Right hindlimb (tissue), 1 donor: ENCODE results near the gene SAMD14.

Experiments used
- DNase-seq: peaks from one replicate; pipeline ENCODE4 v3.0.0-alpha.2; 2018

Gene SAMD14

DNA sequence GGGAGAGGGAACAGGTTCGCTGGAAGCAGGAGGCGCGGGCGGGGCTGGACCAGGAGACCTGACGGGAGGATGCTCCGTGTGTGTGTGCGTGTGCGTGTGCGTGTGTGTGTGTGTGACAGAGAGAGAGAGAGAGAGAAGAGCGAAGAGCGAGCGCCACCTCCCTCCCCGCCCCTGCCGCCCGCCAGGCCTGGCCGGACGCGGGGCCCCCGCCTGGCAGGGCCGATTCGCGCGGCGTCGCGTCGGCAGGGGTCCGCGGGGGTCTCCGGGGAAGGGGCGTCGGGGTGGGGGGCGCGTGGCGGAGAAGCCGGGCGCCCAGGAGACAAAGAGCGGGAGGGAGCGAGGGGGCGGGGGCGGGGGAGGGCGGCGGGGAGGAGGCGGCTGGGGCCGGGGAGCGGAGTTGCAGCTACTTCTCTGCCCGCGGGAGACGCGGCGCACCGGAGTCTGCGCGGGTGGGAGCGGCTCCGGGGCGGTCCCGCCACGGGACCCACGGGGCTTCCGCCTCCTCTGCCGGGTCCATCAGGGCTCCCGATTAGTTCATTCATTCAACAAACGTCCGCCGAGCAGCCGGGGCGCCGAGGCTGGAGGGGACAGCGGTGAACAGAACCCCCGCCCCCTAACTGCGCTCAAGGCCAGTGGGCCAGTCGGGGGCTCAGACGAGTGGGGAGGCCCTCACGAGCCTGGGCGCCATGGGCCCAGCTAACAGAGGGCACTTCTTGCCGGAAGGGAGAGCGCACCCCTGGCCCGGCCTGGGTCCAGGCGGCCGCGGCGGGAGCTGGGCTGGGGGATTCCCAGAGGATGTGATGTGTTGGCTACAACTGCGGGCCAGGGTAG, at the start of gene SAMD14:
SAMD14 (minus strand) TSS at position 433 of the 831 bp plus-strand sequence. CDS start 5,201 bp downstream, outside the sequence.
- DNase-seq, result peak; percentile 70

DNA sequence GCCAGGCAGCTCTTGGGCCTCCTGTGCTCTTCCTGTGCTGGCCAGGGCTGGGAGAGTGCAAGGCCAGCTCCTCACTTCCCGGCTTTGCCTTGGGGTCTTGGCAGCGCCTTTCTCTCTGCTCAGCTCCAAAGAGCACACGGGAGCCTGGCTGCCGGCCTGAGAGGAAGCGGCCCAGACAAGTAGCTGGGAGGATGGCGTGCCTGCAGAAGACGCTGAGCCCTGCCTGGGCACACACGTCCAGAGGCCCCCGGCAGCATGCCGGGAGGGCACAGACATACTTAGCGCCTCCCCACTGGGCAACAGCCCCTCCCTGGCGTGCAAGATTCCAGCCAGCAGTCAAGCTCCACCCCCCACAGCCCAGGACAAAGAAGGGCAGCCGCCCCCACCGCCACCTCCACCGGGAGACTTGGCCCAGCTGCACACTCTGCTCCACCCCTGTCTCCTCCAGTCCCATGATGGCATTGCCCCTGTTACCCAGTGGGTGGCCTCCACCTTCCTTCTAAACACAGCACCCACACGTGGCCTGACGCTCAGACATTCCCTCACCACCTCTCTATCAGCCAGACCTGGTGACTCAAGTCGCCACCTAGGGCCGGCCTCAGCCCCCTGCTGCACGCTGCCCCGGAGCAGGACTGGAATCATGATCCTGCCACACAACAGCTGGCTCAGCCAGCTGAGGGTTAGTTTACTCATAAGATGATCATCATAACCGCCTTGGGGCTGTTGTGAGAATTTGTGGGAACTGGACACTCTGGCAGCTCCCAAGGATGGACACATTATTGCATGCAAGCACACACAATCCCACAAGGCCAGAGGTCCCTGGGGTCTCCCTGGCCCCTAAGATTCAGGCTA, 48.2 kb upstream of the SAMD14 start:
- peak; percentile 90 for DNase-seq

DNA sequence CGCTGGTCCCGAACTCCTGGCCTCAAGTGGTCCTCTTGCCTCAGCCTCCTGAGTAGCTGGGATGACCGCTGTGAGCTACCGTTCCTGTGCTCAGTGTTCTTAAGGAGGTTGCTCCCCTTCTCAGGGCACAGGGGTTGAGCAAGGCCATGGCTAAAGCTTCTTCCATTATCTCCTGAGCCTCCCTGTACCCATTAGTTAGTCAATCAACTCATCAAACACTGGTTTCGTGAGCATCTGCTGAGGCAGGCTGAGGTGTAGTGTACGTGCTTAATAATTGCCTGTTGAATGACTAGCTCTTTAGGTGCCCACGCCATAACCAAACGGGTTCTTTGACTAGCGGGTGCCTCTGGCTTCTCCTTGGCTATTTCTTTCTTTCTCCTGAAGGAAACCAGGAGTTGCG, 47.5 kb upstream of the SAMD14 start:
- DNase-seq, result no peak

DNA sequence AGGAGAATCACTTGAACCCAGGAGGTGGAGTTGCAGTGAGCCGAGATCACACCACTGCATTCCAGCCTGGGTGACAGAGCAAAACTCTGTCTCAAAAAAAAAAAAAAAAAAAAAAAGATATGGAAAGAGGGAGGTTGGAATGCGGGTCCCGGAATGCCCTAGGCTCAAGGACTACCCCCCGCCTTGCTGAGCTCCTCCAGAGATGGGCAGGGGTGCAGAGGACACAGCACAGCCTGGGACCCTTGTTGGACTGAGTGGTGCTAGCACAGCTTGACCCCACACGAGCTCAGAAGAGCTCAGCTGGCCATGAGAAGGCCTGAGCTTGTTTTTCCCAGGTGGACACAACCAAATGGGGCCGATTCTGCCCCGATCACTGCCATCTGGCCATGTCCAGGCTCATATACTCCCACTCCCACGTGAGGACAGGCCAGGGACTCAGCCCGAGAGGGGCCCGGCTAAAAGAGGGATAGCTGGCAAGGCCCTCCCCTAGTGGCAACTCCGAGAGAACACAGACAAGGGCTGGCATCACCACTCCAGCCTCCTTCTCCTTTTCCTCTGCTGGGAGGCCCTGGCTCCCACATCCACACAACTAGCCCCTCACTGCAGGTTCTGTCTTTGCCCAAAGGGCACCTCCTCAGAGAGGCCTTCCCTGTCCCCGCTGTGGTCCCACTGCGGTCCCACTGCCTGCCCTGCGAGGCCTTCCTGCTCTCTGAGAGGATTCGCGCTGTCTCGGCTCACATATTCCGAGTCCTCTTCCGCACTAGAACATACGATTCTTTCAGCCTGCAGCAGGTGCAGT, 46.8 kb upstream of the SAMD14 start:
- peak; percentile 38 for DNase-seq

DNA sequence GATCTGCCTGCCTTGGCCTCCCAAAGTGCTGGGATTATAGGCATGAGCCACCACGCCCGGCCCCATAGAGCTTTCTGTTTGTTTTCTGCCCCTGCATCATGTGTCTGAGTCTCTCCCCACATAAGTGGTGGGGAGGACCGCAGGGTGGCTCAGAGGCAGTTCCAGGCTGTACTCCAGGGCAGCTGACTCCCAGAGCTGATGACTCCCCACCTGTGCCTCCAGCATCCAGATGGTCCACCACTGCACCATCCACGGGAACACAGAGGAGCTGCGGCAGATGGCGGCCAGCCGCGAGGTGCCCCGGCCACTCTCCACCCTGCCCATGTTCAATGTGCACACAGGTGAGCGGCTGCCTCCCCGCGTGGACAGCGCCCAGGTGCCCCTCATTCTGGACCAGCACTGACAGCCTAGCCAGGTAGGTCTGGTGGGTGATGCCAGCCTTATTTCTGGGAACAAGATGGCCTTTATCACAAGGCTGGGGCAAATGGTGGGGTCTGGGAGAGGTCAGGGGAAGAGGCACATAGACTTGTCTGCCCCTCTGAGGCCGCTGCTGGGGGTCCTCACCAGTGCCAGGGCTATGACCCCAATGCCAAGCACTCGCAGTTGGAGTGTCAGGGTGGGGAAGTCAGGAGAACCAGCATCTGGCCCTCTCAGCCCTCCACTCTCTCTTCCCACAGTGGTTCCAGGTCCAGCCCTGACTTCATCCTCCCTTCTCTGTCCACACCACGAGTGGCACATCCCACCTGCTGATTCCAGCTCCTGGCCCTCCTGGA, 45.3 kb upstream of the SAMD14 start:
- peak; percentile 38 for DNase-seq

DNA sequence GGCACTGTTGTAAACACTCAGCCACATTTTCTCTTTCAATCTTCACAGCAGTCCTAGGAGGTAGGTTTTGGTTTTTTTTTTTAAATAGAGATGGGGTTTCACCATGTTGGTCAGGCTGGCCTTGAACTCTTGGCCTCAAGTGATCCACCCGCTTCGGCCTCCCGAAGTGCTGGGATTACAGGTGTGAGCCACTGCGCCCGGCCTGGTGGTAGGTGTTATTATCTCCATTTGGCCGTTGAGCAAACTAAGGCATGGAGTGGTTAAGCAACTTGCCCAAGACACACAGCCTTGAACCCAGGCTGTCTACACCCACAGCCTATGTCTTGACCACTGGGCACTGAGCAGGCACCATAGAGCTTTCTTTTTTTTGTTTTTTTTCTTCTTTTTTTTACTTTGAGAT, 44.5 kb upstream of the SAMD14 start:
- DNase-seq, result peak; percentile 20

DNA sequence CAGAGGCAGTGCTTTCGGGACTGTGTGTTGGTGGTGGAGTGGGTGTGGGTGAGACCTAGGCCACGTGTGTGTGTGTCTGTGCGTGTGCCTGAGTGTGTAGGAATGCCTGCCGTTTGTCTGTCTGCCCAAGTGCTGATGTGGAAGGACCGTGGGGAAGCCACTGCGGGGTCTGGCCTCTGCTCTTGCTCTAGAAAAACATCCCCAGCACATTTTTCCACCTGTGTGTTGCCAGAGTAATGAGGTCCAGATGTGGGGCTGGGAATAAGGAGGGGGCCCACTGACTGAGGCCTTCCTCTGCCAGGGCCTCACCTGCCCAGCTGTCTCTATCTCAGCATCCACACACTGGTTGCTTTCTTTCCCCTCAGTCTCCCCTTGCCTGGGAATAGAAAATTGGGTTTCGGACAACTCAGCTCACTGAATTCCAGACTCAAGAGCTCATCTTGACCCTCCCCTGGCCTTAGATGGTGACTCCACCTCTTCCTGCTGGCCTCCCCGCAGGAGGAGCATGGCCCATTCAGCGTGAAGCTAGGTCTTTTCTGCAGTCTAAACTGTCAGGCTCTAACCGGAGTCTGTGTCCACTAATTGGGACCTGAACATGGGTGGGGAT, 43.5 kb upstream of the SAMD14 start:
- DNase-seq, result peak; percentile 92

DNA sequence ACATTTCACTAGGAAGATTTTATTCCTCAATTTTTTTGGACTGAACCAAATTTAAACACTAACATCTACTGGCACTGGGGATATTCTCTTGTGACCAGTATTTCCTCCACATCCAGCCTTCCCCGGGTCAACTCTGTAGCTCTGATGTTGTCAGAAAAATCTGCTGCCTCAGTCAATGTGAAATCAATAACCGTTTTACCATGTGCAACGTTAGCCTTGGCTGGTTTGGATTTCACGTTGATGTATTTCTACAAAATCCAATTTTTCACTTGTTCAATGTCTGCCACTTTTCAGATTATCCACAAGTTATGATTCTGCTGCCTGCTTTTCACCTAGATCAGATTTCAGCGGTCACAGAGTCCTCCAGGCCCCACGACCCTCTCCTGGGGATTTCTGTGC, 43.0 kb upstream of the SAMD14 start:
- no peak for DNase-seq

DNA sequence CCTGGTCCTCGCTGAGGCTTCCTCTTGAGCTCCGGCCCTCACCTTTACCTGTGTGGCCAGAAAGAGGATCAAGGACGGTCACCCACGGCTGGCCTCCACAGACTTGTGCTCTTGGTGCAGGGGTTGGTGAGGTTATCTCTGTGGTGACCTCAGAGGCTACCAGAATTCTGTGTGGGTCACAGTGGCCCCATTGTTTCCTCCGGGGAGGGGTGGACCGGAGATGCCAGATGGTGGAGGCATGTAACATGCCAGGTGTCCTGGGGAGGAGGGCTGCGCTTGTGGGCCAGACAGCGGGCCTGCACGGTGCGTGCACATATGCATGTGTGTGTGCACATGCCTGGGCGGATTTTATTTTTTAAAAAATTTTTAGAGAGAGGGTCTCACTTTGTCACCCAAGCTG, 42.2 kb upstream of the SAMD14 start:
- DNase-seq, result no peak

DNA sequence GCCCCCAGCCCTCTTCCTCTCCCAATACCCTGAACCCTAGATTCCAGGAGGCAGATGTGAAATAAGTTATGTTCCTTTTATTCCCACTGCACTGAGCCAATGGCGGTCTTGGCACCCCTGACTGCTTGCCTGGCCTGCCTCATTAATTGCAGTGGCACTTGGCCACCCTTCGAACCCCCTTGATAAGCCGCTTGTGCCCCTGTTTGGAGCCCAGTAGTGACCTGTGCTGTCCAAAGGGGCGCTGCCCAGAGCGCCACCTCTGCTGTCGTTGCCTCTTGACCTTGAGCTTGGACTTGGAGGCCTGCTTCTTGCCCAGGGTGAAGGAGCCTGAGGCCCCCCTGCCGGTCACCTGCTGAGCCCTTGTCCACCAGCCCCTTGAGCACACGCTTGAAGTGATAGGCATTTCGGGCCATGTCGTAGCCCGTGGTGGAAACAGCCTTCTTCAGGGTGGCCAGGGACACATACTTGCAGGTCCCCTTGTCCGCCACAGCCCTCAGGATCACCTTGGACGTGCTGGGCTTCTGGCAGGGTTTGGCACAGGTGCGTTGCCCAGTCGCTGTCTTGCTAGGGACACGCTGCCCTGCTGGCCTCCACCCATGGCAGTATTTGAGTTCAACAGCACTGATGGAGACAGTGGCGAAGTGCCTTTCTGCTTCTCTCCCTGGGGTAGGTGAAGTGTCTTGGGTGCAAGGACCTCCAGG, 41.6 kb upstream of the SAMD14 start:
- peak; percentile 38 for DNase-seq

DNA sequence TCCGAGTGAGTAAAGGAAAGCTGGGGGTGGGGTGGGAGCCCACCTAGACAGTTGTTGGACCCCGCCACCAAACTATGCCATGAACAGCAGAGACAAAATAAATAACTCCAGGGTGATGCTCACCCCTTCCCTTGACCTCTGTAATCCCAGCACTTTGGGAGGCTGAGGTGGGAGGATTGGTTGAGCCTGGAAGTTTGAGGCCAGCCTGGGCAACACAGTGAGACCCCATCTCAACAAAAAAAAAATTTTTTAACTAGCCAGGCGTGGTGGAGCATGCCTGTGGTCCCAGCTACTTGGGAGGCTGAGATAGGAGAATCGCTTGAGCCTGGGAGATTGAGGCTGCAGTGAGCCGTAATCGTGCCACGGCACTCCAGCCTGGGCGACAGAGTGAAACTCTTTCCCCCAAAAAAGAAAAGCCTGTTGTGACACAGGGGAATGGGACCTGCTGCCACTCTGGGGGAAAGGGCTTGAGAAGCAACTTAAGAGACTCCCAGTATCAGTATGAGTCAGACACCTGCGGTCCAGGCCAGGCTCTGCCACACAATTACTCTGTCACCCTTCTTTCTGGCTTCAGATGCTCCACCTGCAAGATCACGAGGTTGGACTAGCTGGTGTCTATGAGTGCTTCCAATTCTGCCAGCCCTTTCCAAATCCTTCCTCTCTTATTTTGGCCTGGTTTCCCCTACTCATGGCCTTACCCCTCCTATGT, 40.9 kb upstream of the SAMD14 start:
- no peak for DNase-seq

DNA sequence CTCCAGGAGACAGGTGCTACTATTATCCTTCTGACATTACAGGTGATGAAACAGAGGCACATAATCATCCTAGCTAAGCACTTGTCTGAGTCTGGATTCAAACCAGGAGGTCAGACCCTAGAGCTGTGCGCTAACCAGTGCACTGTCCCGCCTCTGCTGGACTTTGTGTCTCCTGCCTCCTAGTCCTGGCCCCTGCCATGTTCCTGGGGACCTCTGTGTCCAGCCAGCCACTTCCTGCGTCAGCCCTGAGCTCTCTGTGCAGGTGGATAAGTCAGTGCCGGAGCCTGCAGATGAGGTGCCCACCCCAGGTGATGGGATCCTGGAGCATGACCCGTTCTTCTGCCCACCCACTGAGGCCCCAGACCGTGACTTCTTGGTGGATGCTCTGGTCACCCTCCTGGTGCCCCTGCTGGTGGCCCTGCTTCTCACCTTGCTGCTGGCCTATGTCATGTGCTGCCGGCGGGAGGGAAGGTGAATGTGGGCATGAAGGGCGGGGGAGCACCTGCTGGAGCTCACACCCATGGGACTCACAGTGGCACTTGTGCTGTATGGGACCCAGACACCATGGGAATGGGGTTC, 40.0 kb upstream of the SAMD14 start:
- peak; percentile 31 for DNase-seq

DNA sequence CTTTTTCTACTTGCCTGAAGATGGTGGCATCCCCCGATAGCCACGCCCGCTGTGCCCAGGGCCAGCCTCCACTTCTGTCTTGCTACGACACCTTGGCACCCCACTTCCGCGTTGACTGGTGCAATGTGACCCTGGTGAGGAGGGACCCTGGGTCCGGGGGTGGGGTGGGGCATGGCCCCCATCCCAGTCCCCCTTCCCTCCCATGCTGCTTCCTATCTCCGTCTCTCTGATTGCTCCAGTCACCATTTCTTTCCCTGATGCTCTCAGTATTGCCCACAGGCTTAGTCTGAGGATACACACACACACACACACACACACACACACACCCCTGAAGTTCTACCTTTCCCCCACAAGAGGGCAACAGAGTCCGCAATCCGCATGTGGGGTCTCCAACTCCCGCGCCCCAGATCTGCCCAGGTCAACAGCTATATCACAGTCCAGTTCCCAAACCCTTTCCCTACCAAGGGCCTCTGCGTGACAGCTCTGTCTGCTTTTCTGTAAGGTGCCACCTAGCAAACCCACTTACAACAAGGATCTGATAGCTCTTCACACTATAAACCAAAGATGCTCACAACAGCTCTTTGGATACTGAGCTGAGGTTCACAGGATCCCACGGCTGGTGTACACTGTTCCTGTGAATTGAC, 39.3 kb upstream of the SAMD14 start:
- peak; percentile 86 for DNase-seq

DNA sequence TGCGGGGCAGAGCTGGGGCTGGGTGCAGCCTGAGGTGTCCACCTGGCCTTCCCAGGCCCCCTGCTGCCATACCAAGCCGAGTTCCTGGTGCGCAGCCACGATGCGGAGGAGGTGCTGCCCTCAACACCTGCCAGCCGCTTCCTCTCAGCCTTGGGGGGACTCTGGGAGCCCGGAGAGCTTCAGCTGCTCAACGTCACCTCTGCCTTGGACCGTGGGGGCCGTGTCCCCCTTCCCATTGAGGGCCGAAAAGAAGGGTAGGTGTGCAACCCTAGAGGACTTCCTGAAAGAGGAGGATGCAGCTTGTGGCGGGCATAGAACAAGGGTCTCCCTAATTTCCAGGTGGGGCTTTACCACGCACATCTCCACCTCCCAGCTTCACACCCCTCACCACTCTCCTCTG, 38.4 kb upstream of the SAMD14 start:
- no peak for DNase-seq

DNA sequence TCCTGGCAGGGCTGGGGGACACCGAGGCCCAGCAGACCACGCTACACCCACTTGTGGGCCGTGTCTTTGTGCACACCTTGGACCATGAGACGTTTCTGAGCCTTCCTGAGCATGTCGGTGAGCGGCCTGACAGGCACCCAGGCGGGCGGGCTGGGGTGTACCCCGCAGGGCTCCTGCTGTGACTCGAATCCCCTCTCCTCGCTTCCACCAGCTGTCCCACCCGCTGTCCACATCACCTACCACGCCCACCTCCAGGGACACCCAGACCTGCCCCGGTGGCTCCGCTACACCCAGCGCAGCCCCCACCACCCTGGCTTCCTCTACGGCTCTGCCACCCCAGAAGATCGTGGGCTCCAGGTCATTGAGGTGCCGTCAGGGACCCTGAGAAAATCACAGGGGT, 37.4 kb upstream of the SAMD14 start:
- DNase-seq, result no peak

DNA sequence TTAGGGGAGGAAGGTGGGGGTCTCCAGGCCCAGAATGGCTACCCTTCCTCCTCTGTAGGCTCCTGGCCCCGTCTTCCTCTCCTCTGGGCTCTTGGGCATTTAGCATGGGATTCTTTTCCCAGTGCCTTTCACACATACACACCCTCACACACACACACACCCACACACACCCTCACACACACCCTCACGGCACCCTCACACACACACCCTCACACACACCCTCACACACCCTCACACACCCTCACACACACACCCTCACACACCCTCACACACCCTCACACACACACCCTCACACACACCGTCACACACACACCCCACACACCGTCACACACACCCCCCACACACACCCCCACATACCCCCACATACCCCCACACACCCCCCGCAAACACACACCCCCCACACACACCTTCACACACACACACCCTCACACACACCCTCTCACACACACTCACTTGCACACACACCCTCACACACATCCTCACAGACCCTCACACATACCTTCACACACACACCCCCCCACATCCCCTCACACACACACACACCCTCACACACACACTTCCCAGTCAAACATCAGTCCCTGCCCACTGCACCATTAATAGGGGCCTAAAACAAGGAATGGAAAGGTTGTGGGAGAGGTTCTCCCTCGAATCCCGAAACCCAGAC, 36.7 kb upstream of the SAMD14 start:
- DNase-seq, result no peak

DNA sequence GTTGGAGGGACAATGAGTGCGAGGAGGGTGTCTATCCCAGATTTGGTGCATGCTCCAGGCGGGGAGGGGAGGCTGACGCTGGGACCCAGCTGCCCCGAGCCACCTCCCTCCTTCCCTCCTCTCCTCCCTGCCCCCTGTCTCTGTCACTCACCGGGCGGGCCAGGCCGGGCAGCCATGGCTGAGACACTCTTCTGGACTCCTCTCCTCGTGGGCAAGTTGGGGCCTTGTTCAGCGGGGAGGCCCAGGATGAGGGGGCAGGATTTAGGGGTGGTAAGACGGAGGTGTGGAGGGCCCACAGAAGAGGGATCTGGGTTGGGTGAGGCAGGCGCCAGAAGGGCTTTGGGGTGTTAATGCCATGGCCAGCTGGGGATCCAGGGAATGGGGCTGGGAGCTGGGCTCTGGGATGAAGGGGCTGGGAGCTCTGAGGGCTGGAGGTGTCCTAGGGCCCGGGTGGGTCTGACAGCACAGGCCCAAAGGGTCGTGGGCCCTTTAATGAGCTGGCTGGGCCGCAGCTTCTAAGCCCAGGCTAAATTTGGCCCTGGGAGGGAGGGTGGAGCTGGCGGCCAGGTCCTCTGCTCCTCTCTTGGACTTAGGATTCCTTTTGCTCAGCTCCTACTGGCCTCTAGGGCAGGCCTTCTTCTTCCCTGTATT, 36.0 kb upstream of the SAMD14 start, which contains the start of gene SGCA:
SGCA (plus strand) TSS at position 139 of the 651 bp plus-strand sequence; CDS start at position 175, 36 bp downstream.
- peak; percentile 80 for DNase-seq

DNA sequence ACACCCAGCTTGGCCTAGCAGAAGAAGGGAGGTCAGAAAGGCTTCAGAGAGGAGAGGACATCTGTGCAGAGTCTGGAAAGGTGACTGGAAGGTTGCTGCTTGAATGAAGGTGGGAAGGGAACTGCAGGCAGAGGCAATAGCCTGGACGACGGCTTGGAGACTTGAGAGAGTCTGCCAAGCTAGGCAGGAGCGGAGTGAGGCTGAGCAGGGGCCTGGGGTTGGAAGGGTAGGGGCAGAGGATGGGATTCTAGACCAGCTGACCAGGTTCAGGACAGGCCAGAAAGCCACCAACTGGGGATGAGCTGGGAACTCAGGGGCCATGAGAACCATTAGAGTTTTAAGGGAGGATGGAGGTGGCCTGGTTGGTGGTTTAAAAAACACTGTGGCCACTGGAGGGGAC, 35.5 kb upstream of the SAMD14 start:
- DNase-seq, result no peak
